ENCODE data around the gene SLC1A5.

- no peak for TF ChIP-seq CTCF (IDR thresholded peaks at IDR 0.05)
- TF ChIP-seq POLR2A (IDR thresholded peaks at IDR 0.05), result no peak
- TF ChIP-seq POLR2AphosphoS5 (IDR thresholded peaks at IDR 0.05), result no peak
- no peak for TF ChIP-seq EP300 (IDR thresholded peaks at IDR 0.05; ENCODE audit: low read depth)
These were observed 57.8 kb downstream of the SLC1A5 start for GRCh38 chr19:46730595-46730994.
